GM21786 (cell line): ENCODE measurements around the gene TSPAN8.
"Not testable (repeated sequence)": the region's sequence is repeated elsewhere in the genome, so short reads cannot be mapped to it uniquely, and the experiment has no call there.

ENCODE experiments used
- ATAC-seq: cut with Tn5 transposase; IDR thresholded peaks from one replicate; pipeline ENCODE4 v1.9.1; 2021; ENCODE audit not compliant: unreplicated experiment

The TSPAN8 gene

GRCh38 chr12:71164568-71165197 lies 6.9 kb upstream of the TSPAN8 start:
- no peak for ATAC-seq

GRCh38 chr12:71164166-71164565 lies 6.4 kb upstream of the TSPAN8 start:
- ATAC-seq: no peak

GRCh38 chr12:71162832-71163763 lies 5.3 kb upstream of the TSPAN8 start:
- no peak for ATAC-seq

GRCh38 chr12:71161591-71161990 lies 3.8 kb upstream of the TSPAN8 start:
- no peak for ATAC-seq

- no peak for ATAC-seq
Measured at GRCh38 chr12:71160585-71160984, 2.8 kb upstream of the TSPAN8 start.

- ATAC-seq: no peak
Measured at GRCh38 chr12:71159878-71160277, 2.1 kb upstream of the TSPAN8 start.

GRCh38 chr12:71159264-71159663 lies 1.5 kb upstream of the TSPAN8 start:
- ATAC-seq: no peak

- no peak for ATAC-seq
Measured at GRCh38 chr12:71158361-71158882, 623 bp upstream of the TSPAN8 start.

GRCh38 chr12:71155225-71155624 lies 2.6 kb downstream of the TSPAN8 start:
- ATAC-seq: no peak

GRCh38 chr12:71152851-71153250 lies 4.9 kb downstream of the TSPAN8 start:
- ATAC-seq: no peak

GRCh38 chr12:71150041-71150440 lies 7.8 kb downstream of the TSPAN8 start:
- not testable (repeated sequence) for ATAC-seq

- ATAC-seq: no peak
Measured at GRCh38 chr12:71144682-71145081, 13.1 kb downstream of the TSPAN8 start.

- ATAC-seq: no peak
Measured at GRCh38 chr12:71142956-71143355, 14.8 kb downstream of the TSPAN8 start.

GRCh38 chr12:71142016-71142415 lies 15.8 kb downstream of the TSPAN8 start:
- no peak for ATAC-seq

GRCh38 chr12:71141378-71141926 lies 16.3 kb downstream of the TSPAN8 start:
- no peak for ATAC-seq

GRCh38 chr12:71139153-71139735 lies 18.6 kb downstream of the TSPAN8 start:
- ATAC-seq: no peak

- no peak for ATAC-seq
Measured at GRCh38 chr12:71138011-71138410, 19.8 kb downstream of the TSPAN8 start.

GRCh38 chr12:71135812-71136176 lies 22.0 kb downstream of the TSPAN8 start:
- ATAC-seq: no peak

- no peak for ATAC-seq
Measured at GRCh38 chr12:71135077-71135811, 22.6 kb downstream of the TSPAN8 start.

GRCh38 chr12:71134405-71134804 lies 23.4 kb downstream of the TSPAN8 start:
- no peak for ATAC-seq
